ENCODE results near the gene COL20A1. TPM values are rescaled to one million over a fixed set of nuclear protein-coding genes. Genes with fewer than 3 reads are reported as not detected.

Gene COL20A1
- total RNA-seq, 1 experiment from 2014 or later = not detected

- TF ChIP-seq EZH2phosphoT487 (IDR thresholded peaks at IDR 0.05; ENCODE audit: borderline replicate concordance, low read length) (no peak), EZH2 (IDR thresholded peaks at IDR 0.05; ENCODE audit: low read length, unreplicated experiment) (no peak), CTCF (conservative IDR thresholded peaks at IDR 0.05; ENCODE audit: low read depth, low read length) (no peak)
- no TSS peak for BruUV-seq (replicated peaks)
- Histone ChIP-seq H3K9me2 (replicated peaks; ENCODE audit: low read length) (no peaks in the 10 kb centered on the region), H3K27me3 (ENCODE audit: low read length) (no peaks in the 10 kb centered on the region), H2AFZ (ENCODE audit: low read length) (no peak overlapping the region), H3F3A (ENCODE audit: low read length, unreplicated experiment) (no peaks in the 10 kb centered on the region), H3K4me1 (ENCODE audit: insufficient read depth, low read length) (no peaks in the 10 kb centered on the region), H3K36me3 (ENCODE audit: low read depth, low read length) (peaks cover under 1% of the 10 kb centered on the region; the same call in 1 of the 2 replicates), H3K9ac (ENCODE audit: low read length) (no peak overlapping the region), H3K27ac (ENCODE audit: low read length) (no peak overlapping the region), H3K79me2 (ENCODE audit: low read length) (no peaks in the 10 kb centered on the region), H3K4me2 (ENCODE audit: low read length) (no peak overlapping the region), H3K4me3 (ENCODE audit: low read length) (no peak overlapping the region), H3K9me3 (ENCODE audit: low read length) (no peaks in the 10 kb centered on the region), H4K20me1 (ENCODE audit: low read length) (no peaks in the 10 kb centered on the region)
- no peak for DNase-seq
- ChIA-PET POLR2A (ENCODE audit: unreplicated experiment) (no interaction called here), CTCF (no interaction called here)
- intact Hi-C loops (cut with micrococcal nuclease) = no loop called here
- ATAC-seq = no peak
These were observed 5.0 kb upstream of the COL20A1 start for GRCh38 chr20:63287697-63288580.

- Histone ChIP-seq H3K9me3 (ENCODE audit: low read length) (no peaks in the 10 kb centered on the region), H3K36me3 (ENCODE audit: low read depth, low read length) (no peaks in the 10 kb centered on the region), H3K27ac (ENCODE audit: low read length) (no peak overlapping the region), H3K9me2 (replicated peaks; ENCODE audit: low read length) (no peaks in the 10 kb centered on the region), H3F3A (ENCODE audit: low read length, unreplicated experiment) (no peaks in the 10 kb centered on the region), H3K79me2 (ENCODE audit: low read length) (no peaks in the 10 kb centered on the region), H3K27me3 (ENCODE audit: low read length) (no peaks in the 10 kb centered on the region), H2AFZ (ENCODE audit: low read length) (no peak overlapping the region), H3K4me2 (ENCODE audit: low read length) (no peak overlapping the region), H3K4me3 (ENCODE audit: low read length) (no peak overlapping the region), H3K4me1 (ENCODE audit: insufficient read depth, low read length) (no peaks in the 10 kb centered on the region), H3K9ac (ENCODE audit: low read length) (no peak overlapping the region), H4K20me1 (ENCODE audit: low read length) (no peaks in the 10 kb centered on the region)
- ChIA-PET CTCF (no interaction called here), POLR2A (ENCODE audit: unreplicated experiment) (no interaction called here)
- DNase-seq (no peak), ATAC-seq (no peak)
- no TSS peak for BruUV-seq (replicated peaks)
- TF ChIP-seq CTCF (conservative IDR thresholded peaks at IDR 0.05; ENCODE audit: low read depth, low read length) (no peak), EZH2 (IDR thresholded peaks at IDR 0.05; ENCODE audit: low read length, unreplicated experiment) (no peak), EZH2phosphoT487 (IDR thresholded peaks at IDR 0.05; ENCODE audit: borderline replicate concordance, low read length) (no peak)
- intact Hi-C loops (cut with micrococcal nuclease) = no loop called here
These were observed 4.3 kb upstream of the COL20A1 start for GRCh38 chr20:63288581-63289251.
